OCI-LY3 (cell line): ENCODE data around the gene INSYN1.

Source experiments
- H2AFZ ChIP-seq: fragments of 200-600, 300-600 bp; shearing (Covaris generic); 2 replicates; pipeline ENCODE4 v1.6.0; 2014; ENCODE audit warnings: antibody characterized with exemption, low read depth, low read length
- H3K27ac ChIP-seq: fragments of 200-600, 300-600 bp; sonication (generic); 2 replicates; pipeline ENCODE4 v1.5.1; 2014; ENCODE audit warnings: mild to moderate bottlenecking, low read length, moderate library complexity, mixed read lengths
- H3K27me3 ChIP-seq: fragments of 200-600, 300-600 bp; sonication (generic); 2 replicates; pipeline ENCODE4 v1.6.1; 2014; ENCODE audit warnings: low read depth, low read length, mixed read lengths
- H3K36me3 ChIP-seq: fragments of 200-600, 300-600 bp; sonication (generic); replicated peaks from 2 replicates; pipeline ENCODE3; 2014; ENCODE audit warnings: low read depth, low read length, mixed read lengths
- H3K4me1 ChIP-seq: fragments of 300-600, 200-600 bp; sonication (generic); 2 replicates; pipeline ENCODE4 v1.6.1; 2014; ENCODE audit warnings: low read length, mixed read lengths
- H3K4me2 ChIP-seq: fragments of 200-600, 300-600 bp; sonication (generic); 2 replicates; pipeline ENCODE4 v1.6.1; 2014; ENCODE audit warnings: low read length, mixed read lengths
- H3K4me3 ChIP-seq: fragments of 300-600, 200-600 bp; sonication (generic); 2 replicates; pipeline ENCODE4 v1.5.1; 2014; ENCODE audit warnings: antibody characterized with exemption, mild to moderate bottlenecking, low read length, moderate library complexity
- H3K79me2 ChIP-seq: fragments of 300-600, 200-600 bp; shearing (Covaris generic); 2 replicates; pipeline ENCODE4 v1.6.1; 2014; ENCODE audit warnings: mild to moderate bottlenecking, low read length, mixed read lengths
- H3K9ac ChIP-seq: fragments of 300-600, 200-600 bp; shearing (Covaris generic); 2 replicates; pipeline ENCODE4 v1.6.0; 2014; ENCODE audit warnings: mild to moderate bottlenecking, low read length, moderate library complexity
- H3K9me3 ChIP-seq: fragments of 200-600, 300-600 bp; shearing (Covaris generic); 2 replicates; pipeline ENCODE4 v1.6.1; 2014; ENCODE audit warnings: low read length, mixed read lengths; ENCODE audit not compliant: insufficient read depth
- H4K20me1 ChIP-seq: fragments of 200-600, 300-600 bp; sonication (generic); 2 replicates; pipeline ENCODE4 v1.6.1; 2016; ENCODE audit warnings: low read length, mixed read lengths; ENCODE audit not compliant: insufficient read depth
- CTCF ChIP-seq: fragments of 200-600, 300-600 bp; sonication (generic); IDR thresholded peaks from 2 replicates; pipeline ENCODE4 v1.5.1; 2014; ENCODE audit warnings: antibody characterized with exemption, low read length, low read depth
- EZH2phosphoT487 ChIP-seq: fragments of 200-600 bp; shearing (Covaris generic); IDR thresholded peaks from 2 replicates; pipeline ENCODE4 v1.6.1; 2018; ENCODE audit warnings: antibody characterized with exemption, mixed run types, low read depth

The INSYN1 gene

GRCh38 chr15:73753250-73754130, at the start of gene INSYN1:
TSS of gene INSYN1 (minus strand) at chr15:73753351. CDS start at chr15:73751130, 2,221 bp downstream.
- peaks cover 7% of the 10 kb centered on the region for H3K4me1 ChIP-seq
- no peak within 1 kb of the TSS for H2AFZ ChIP-seq
- no peak within 1 kb of the TSS for H3K9ac ChIP-seq
- TF ChIP-seq EZH2phosphoT487, result no peak
- TF ChIP-seq CTCF, result no peak
- H3K4me3 ChIP-seq, result no peak within 1 kb of the TSS
- peaks cover 16% of the 10 kb centered on the region for H3K27me3 ChIP-seq
- no peak within 1 kb of the TSS for H3K4me2 ChIP-seq
- H3K27ac ChIP-seq, result no peak within 1 kb of the TSS
- no peaks in the 10 kb centered on the region for H3K79me2 ChIP-seq
- no peaks in the 10 kb centered on the region for H3K36me3 ChIP-seq
- no peaks in the 10 kb centered on the region for H4K20me1 ChIP-seq
- H3K9me3 ChIP-seq, result no peaks in the 10 kb centered on the region

- no peak for TF ChIP-seq EZH2phosphoT487
- Histone ChIP-seq H2AFZ (no peak overlapping the region), H3K36me3 (no peaks in the 10 kb centered on the region), H3K9me3 (no peaks in the 10 kb centered on the region), H3K4me3 (no peak overlapping the region), H3K79me2 (no peaks in the 10 kb centered on the region), H3K4me1 (no peaks in the 10 kb centered on the region), H3K9ac (no peak overlapping the region), H3K27ac (no peak overlapping the region), H3K27me3 (peaks cover 3% of the 10 kb centered on the region; the same call in 1 of the 2 replicates), H4K20me1 (no peaks in the 10 kb centered on the region), H3K4me2 (no peak overlapping the region)
These were observed 49.4 kb upstream of the INSYN1 start for GRCh38 chr15:73802431-73803041.

GRCh38 chr15:73800662-73801345, 47.7 kb upstream of the INSYN1 start:
- TF ChIP-seq CTCF, result no peak
- TF ChIP-seq EZH2phosphoT487, result no peak
- Histone ChIP-seq H3K4me1 (no peaks in the 10 kb centered on the region), H2AFZ (no peak overlapping the region), H4K20me1 (no peaks in the 10 kb centered on the region), H3K4me3 (no peak overlapping the region), H3K4me2 (no peak overlapping the region), H3K9ac (no peak overlapping the region), H3K79me2 (no peaks in the 10 kb centered on the region), H3K27ac (no peak overlapping the region), H3K27me3 (peaks cover 3% of the 10 kb centered on the region; the same call in 1 of the 2 replicates), H3K36me3 (no peaks in the 10 kb centered on the region), H3K9me3 (no peaks in the 10 kb centered on the region)

- TF ChIP-seq CTCF (no peak), EZH2phosphoT487 (no peak)
- no peak overlapping the region for H3K9ac ChIP-seq
- no peaks in the 10 kb centered on the region for H4K20me1 ChIP-seq
- no peaks in the 10 kb centered on the region for H3K79me2 ChIP-seq
- no peak overlapping the region for H3K4me3 ChIP-seq
- peaks cover 3% of the 10 kb centered on the region; the same call in 1 of the 2 replicates for H3K27me3 ChIP-seq
- H3K4me1 ChIP-seq, result no peaks in the 10 kb centered on the region
- no peaks in the 10 kb centered on the region for H3K36me3 ChIP-seq
- no peak overlapping the region for H3K27ac ChIP-seq
- H3K9me3 ChIP-seq, result no peaks in the 10 kb centered on the region
- H2AFZ ChIP-seq, result no peak overlapping the region
- no peak overlapping the region for H3K4me2 ChIP-seq
These were observed 46.3 kb upstream of the INSYN1 start for GRCh38 chr15:73799466-73799865.
